Activated CD8-positive, alpha-beta memory T cell treated with anti-CD3 and anti-CD28 coated beads, Interleukin-2, amount 50 U/mL, for 24 hours (primary cell): Measurements from ENCODE around the gene MUC20.
"Not testable (repeated sequence)": the region's sequence is repeated elsewhere in the genome, so short reads cannot be mapped to it uniquely, and the experiment has no call there.

ENCODE experiments used
- DNase-seq: peaks from one replicate; pipeline ENCODE4 v3.0.0-alpha.2; 2020; ENCODE audit errors: extremely low read depth

The MUC20 gene

GRCh38 chr3:195729476-195730251 lies 8.9 kb downstream of the MUC20 start:
- DNase-seq, result no peak

GRCh38 chr3:195731356-195731905 lies 10.7 kb downstream of the MUC20 start:
- DNase-seq, result no peak

GRCh38 chr3:195732940-195733339 lies 12.2 kb downstream of the MUC20 start:
- DNase-seq, result no peak

- DNase-seq, result no peak
Measured at GRCh38 chr3:195735036-195735695, 14.4 kb downstream of the MUC20 start.

- no peak for DNase-seq
Measured at GRCh38 chr3:195736866-195737490, 16.2 kb downstream of the MUC20 start.

GRCh38 chr3:195737782-195738181 lies 17.0 kb downstream of the MUC20 start:
- not testable (repeated sequence) for DNase-seq

GRCh38 chr3:195738274-195739044 lies 17.7 kb downstream of the MUC20 start:
- no peak for DNase-seq

- no peak for DNase-seq
Measured at GRCh38 chr3:195739561-195740111, 18.9 kb downstream of the MUC20 start.

DNA sequence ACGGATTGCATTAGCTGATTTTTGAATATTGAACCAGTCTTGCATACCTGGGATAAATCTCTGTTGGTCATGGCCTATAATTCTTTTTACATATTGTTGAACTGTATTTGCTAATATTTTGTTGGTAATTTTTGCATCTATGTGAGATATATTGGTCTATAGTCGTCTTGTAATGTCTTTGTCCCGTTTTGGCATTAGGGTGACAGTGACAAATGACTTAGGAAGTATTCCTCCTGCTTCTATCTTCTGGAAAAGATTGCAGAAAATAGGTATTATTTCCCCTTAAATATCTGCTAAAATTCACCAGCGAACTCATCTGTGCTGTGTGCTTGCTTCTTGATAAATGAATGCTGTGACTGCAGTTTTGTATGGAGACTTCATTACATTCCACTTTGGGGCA lies 23.7 kb downstream of the MUC20 start:
- DNase-seq, result no peak

DNA sequence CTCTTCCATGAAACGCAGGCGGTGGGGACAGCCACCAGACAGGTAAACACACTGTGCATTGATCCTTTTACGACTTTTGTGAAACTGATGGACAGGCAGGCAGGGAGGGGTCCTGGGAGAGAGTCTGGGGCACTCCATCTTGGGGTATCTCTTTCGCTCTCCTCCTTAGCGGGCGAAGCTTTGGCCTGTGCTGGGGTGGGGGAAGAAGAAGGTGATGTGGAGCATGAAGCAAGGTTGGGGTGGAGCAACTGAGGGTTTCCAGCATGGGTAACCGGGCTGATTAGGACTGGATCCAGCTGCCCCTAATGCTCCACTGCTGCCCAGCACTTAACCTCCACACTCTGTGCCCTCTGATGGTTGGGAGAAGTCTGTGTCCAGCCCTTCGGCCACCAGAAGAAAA lies 25.6 kb downstream of the MUC20 start:
- no peak for DNase-seq

GRCh38 chr3:195746751-195747150 lies 26.0 kb downstream of the MUC20 start:
- no peak for DNase-seq

GRCh38 chr3:195748661-195749060 lies 27.9 kb downstream of the MUC20 start:
- no peak for DNase-seq

GRCh38 chr3:195749101-195749500 lies 28.3 kb downstream of the MUC20 start:
- not testable (repeated sequence) for DNase-seq

DNA sequence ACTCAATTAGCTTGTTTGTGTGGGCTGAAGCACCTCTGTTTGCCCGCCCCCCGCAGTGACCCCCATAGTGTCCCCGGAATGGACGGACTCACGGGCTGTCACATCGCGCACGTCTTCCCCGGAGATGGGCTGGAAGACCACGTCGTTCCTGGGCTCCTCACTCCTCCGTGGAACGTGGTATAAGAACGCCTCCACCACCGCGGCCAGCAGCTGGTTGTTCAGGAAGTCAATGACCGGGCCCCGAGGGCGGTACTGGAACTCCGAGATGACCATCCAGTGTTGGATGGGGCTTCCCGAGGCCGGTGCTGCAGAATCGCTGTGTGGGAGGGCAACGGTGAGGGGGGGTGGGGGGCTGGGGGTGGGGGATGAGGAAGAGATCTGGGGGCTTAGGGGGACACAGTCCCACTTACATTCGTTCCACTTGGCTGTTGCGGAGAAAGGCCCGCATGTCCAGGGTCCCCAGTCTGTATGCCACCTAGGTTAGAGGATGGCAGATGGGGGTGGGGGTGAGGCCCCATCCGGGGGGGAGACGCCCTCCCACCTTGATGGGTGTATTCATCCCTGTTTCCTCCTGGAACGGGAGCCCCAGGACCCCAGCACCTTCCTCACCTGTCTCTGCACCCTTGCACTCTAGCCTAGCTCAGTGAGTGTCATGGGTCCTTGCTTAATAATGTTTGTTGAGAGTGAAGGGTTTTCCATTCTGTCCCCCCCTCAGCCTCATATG lies 30.2 kb downstream of the MUC20 start:
- DNase-seq, result no peak

DNA sequence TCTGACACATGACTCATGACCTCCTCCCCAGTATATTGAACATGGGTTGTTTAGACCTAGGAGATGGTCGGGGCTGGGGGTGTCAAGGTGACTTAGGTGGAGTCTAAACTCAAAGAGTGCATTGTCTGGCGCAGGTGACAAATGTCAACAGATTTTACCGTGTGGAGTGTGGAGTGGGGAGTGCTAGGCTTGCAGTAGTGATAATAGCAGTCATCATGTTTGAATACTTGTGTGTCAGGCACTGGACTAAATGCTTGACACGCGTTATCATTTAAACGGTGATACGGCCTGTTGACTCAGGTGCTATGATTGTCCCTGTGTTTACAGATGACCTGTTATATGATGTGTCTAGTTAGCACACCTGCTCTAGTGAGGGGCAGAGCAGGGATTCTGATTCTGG lies 30.8 kb downstream of the MUC20 start:
- no peak for DNase-seq

DNA sequence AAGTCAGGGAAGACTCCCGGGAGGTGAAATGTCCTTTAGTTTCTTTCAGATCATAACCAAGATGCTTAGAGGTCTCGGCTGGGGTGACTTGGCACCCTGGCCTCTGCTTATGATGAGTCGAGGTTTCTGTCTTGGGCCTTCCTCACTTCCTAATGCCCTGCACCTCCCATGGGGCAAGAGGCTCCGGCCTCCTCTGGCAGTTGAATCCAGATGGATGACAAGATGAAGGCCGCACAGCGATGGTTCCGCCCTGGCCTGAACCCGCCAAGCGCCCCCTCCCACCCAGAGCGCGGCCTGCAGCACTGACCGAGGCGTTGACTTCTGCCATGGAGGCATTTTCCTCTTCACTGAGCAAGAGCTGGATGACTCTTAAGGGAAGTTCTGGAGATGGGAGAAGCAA lies 31.3 kb downstream of the MUC20 start:
- DNase-seq, result no peak

- DNase-seq, result no peak
Measured at GRCh38 chr3:195752546-195753331, 32.0 kb downstream of the MUC20 start.

DNA sequence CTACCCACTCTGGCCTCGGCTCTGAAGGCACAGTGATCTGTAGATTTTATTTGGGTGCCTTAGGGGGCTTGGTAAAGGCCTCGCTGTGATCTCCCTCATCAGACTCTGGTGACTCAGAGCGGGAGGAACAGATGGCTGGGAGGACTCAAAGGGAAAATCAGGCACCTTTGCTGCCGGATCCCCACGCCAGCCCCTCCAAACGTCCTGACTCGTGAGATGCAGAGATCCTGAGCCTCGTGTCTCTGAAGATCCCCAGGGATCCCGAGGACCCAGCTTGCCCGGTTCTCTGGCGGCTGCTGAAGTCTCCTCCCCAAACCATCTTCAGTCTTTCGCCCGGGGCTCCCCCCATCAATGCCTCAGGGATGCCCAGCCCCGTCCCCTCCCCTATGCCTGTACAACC lies 32.8 kb downstream of the MUC20 start:
- no peak for DNase-seq

DNA sequence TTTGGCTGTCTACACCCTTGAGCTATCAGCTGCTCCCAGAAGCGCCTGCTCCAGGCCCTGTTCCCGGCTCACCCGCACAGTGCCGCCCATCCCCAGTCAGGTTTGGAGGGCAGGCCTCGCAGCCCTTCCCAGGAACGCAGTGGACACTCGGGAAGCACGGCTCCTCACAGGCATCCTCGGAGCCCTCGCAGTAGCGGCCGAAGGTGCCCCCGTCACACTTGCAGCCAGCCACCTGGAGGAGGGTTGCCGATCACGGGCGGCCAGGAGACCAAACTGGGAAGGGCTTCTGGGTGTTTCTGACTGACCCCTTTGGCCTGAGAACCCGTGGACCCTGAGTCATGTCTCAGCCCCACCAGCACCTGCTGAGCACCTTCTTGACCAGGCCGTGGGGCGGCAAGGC lies 33.4 kb downstream of the MUC20 start:
- no peak for DNase-seq

DNA sequence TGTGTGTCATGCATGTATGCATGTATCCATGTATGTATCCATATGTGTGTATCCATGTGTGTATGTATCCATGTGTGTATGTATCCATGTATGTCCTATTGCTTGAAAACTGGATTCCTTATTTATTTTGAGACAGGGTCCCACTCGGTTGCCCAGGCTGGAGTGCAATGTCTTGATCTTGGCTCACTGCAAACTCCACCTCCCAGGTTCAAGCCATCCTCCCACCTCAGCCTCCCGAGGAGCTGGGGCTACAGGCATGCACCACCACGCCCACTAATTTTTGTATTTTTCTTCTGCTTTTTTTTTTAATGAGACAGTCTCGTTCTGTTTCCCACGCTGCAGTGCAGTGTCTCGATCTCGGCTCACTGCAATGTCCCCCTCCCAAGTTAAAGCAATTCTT lies 34.1 kb downstream of the MUC20 start:
- no peak for DNase-seq
